GM21390 (cell line): ENCODE measurements around the gene NEUROG3.
"Not testable (repeated sequence)": the region's sequence is repeated elsewhere in the genome, so short reads cannot be mapped to it uniquely, and the experiment has no call there.

Source experiments
- ATAC-seq: cut with Tn5 transposase; IDR thresholded peaks from one replicate; pipeline ENCODE4 v1.9.1; 2021; ENCODE audit not compliant: unreplicated experiment

Gene NEUROG3

DNA sequence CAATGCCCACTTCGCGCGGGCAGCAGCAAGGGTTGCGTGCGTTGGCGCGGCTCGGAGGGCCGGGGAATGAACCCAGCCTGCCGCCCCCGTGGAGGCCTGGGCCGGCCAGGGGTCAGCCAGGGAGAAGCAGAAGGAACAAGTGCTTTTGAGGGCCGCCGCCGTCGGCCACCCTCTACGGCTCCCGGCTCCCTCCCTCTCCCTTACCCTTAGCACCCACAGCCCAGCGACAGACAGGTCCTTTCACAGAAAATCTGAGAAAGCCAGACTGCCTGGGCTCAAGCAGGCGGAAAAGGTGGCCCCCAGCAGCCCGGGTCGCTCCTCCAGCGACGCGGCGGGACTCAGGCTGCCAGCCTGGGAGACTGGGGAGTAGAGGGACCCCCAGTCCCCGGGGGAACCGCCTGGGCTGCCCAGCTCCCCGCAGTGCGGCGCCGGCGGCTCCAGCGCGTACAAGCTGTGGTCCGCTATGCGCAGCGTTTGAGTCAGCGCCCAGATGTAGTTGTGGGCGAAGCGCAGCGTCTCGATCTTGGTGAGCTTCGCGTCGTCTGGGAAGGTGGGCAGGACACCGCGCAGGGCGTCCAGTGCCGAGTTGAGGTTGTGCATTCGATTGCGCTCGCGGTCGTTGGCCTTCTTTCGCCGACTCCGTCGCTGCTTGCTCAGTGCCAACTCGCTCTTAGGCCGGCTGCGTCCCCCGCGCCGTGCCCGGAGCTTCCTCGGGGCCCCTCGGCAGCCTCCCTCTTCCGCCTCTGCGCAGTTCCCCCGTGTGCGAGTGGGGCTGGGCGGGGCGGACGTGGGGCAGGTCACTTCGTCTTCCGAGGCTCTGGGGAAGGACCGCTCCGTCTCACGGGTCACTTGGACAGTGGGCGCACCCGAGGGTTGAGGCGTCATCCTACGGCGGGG lies 815 bp downstream of the NEUROG3 start:
- no peak for ATAC-seq

DNA sequence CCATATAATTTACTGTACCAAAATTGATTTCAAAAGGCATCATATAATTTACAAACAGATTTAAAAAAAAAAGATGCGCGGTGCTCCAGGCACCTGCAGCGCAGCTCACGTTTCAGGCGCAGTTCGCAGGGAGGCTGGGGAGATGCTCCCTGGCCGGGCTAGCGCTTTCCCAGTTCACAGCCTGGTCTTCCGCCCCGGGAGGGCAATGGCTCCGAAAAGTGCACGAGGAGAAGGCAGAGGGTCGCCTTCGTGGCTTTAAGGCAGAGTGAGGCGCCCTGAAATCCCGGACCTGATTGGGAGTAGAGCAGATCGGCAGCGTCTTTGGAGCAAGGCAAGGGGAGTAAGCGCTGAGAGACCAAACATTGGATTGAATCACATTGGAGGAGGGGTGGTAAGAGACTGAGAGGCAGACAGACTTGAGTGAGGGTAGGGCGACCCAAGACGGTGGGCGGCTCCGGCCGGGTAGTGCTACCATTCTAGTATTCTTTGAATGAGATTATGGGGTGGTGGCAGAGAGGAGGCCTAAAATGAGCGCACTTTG lies 1.5 kb downstream of the NEUROG3 start:
- no peak for ATAC-seq

DNA sequence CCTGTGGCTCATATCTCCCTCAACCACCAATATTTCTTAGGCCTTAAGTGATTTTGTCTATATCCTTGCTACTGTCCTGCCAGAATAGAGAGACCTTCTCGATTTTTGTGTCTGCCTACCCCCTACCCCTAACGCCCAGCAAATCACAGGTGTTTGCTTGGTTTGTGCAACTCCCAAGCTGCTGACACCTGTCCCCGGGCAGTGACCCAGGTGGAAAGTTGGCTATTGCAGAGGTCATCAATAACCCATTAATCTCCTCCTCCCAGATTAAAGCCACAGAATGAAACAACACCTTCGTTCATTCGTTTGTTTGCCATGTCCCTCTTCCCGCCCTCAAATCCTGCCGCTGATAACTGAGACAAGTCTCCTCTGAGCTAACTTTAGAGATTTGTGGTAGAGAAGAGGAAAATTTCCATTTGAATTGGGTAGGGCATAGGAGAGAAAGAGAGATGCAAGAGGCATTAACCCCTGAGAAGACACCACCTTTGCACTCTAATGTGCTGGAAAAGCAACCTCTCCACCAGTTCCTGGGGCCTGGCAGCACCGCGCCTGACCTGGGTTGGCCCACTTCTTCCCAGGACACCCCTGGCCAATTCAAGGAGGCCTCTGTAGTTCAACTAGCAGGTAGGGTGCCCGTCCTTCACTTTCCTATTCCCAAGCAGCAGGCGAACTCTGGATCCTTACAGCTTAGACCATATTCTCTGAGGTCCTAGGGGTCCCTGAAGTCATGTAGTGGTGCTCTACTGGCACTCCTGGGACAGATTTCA lies 3.0 kb downstream of the NEUROG3 start:
- no peak for ATAC-seq

DNA sequence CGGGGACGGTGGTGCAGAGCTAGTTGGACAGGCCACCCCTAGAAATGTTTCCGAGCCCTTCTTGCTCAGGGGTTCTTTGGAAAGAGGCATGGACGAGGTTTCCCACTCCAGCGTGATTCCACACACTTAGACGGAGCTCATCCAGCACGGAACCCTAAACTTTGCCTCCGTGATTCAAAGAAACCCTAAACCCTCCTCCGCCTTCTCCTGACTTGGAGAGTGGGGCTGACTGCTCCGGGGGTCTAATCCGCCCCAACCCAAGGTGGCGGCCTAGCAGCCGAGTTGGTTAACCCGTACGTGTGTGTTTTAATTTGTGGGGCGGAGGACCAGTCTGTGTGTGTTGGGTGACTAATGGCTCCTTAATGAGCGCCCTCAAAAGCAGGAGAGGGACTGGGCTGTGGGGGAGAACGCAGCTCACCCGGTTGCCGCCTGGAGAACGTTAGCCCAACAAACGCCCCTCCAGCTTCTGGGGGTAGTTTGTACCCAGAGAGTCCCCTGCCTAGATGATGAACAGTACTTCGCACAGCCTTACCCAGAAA lies 3.8 kb downstream of the NEUROG3 start:
- ATAC-seq, result no peak

DNA sequence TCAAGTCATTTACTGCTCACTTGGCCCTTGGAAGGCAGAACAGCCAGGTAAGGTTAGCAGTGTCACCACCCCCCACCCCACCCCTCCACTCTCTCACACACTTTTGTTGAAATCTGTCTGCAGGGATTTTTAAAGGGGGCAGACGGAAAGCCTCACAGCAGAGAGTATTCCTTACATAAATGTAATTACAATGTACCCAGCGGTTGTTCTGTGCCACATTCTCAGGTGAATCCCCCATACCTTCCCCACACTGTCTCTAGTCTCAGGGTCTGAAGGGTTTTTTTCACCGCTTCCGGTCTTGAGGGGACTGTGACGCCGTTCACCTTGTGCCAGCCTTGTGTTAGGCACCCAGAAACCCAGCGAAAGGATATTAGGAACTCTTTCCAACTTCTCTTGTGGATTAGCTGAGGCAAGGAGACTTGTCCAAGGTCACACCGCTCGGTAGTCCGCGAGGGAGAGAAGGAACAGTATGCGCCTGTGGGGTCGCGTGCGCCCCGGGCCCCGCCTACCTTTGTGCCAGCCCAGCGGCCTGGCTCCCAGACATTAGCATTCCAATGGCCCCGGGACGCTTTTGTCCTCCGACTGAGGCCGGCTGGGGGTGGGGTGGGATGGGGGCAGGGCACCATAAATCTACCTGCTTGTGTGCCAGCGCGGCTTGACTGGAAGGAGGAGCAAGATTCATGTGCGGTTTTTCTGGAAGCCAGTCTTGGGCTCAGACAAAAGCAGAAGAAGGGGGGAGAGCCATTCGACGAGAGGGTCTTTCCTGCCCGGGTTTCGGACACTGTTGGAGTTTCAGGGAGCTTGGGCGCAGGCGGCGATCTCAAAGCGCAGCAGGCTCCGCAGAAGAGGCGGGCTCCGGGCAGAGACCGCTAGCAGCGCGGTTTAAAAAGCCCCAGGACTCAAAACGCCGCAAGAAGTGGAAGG lies 4.5 kb downstream of the NEUROG3 start:
- no peak for ATAC-seq

DNA sequence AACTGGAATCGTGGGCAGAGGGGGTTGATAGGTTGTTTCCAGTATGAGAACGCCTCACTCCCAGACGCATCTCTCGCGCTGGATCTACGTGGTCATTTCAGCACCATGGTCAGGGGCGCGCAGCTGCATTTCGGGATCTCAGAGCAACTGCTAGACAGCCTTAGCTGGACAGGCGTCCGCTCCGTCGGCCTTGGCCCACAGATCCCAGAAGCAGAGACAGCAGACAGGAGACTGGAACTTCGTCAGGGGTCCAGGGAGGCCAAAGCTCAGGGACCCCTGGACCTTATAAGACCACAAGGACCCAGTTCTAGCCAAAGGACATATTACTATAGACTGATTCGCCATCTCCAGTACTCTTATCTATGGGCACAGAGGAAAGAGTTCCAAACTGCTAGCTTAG lies 5.3 kb downstream of the NEUROG3 start:
- ATAC-seq, result no peak

DNA sequence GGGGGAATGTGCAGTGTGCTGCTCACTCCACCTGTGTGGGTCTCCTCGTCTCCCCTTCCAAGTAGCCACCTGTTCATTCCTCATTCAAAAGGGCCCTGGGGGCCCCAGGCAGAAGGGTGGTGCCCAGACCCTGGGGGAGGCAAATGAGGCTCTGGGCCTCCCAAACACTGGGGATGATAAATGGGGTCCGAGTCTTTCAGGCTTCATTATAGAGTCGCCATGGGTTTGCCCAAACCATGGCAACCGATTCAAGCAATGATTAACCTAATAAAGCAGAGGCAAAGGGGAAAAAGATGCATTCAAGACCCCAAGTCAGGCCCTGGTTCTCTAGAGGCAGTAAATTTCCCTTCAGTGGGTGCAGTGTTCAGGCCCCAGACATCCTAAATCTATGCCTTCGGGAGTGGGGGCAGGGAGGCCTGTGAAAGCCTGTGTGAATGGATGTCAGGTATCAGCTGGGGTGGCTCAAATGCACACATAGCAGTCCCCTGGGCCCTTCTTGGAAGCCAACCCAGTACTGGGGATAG lies 10.4 kb downstream of the NEUROG3 start:
- ATAC-seq, result no peak

DNA sequence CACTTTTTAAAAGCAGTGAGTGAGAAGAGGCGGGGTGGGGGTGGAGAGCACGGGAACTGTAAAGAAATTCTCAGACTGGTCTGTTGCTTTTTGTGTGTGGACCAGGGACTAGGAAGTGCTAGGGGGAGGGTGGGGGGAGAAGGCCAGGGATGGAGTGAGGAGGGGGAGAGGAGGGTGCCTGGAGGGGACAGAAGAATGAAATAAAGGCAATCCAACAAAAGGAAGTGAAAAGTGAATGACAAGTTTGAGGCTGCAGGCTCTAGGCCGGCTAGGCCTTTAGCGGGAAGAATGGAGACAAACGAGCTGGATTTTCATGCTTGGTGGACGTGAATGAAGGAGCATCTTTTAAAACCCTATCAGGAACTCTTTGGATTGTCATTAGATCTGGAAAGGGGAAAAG lies 13.7 kb downstream of the NEUROG3 start:
- no peak for ATAC-seq

DNA sequence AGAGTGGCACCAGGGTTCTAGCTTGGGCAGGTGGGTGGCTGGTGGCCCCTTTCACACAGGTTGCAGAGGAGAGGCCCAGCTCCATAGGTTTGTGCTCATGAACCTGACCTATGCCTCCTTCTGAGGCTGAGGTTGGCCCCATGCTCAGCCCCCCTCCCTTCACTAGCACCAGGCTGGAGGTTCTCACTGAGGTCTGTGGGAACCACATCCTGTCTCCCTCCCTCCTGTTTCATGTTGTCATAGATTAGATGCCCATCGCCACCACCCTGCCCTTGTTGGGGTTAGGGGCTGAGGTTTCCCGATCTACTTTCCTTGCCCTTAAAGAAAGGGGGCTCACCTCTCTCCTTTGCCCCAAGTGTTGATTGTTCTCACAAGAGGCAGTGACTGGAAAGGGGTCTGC lies 14.7 kb downstream of the NEUROG3 start:
- ATAC-seq, result no peak

DNA sequence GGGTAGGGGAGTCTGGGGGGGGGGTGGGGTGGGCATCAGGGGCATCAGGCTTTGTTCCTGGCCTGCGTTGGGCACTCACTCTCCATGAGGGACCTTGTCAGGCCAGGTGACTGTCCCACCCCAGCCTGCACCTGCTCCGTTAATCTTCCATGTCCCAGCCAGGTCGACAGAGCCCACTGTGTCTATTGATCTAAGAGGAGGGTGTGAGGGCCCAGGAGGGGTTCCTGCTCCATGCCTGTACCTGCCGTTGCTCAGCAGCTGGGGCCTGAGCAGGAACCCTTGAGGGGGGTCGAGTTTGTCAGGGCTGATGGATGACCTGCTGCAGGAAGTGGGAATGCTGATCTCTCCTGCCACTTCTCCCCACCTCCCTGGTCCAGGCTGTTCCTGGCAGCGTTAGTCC lies 18.6 kb downstream of the NEUROG3 start:
- no peak for ATAC-seq

DNA sequence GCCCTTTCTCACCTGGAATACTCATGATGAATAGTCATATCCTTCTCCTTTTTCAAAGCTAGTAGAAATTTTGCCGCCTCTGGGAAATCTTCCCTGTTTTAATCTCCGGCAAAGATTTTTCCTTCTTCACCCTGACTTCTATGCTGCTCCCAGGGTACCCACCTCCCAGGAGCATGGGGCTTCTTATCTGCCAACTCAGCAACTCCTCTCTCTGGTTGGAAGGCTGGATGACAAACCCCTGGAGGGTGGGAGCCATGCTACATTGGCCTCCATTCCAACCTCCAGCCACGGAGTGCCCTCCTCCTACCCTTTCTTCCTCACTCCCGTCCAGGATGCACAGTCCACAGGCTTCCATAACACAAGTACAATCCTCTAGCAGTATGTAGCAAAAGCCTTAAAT lies 19.9 kb downstream of the NEUROG3 start:
- ATAC-seq, result no peak

DNA sequence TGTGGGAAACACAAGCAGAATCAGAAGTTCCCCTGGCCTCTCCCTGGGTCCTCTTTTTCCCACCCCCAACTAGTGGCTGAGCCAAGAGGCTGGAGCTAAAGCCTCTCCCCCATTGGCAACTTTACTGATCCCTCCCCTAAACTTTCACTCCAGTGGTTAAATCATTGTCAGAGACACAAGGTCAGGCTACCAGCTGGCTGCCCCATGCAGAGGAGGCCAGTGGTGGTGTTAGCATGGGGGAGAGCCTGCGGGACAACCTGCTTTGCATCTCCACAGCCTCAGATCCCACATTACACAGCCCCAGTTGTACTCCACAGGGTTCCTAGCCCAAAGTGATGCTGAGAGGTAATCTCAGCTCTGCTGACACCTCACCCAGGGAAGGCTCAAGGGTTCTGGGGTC lies 21.0 kb downstream of the NEUROG3 start:
- ATAC-seq, result no peak

DNA sequence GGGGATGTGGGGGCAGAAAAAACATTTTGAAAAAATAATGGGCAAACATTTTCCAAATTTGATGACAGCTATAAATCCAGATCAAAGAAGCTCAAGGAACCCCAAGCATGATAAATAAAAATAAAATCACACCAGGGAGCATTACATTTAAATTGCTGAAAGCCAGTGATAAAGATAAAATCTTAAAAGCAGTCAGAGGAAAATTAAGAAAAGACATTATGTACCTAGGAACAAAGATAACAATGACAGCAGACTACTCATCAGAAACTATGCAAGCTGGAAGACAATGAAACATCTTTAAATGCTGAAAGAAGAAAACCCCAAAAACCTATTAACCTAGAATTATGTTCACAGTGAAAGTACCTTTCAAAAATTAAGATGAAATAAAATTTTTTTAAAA lies 23.3 kb downstream of the NEUROG3 start:
- no peak for ATAC-seq

DNA sequence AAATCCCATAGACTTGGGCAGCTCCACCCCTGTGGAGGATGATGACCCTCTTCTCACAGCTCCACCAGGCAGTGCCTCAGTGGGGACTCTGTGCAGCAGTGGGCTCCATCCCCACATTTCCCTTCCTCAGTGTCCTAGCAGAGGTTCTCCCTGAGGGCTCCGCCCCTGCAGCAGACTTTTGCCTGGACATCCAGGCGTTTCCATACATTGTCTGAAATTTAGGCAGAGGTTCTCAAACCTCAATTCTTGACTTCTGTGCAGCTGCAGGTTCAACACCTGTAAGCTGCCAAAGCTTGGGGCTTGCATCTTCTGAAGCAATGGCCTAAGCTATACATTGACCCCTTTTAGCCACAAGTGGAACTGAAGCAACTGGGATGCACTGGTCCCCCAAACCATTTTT lies 31.8 kb downstream of the NEUROG3 start:
- ATAC-seq, result no peak

DNA sequence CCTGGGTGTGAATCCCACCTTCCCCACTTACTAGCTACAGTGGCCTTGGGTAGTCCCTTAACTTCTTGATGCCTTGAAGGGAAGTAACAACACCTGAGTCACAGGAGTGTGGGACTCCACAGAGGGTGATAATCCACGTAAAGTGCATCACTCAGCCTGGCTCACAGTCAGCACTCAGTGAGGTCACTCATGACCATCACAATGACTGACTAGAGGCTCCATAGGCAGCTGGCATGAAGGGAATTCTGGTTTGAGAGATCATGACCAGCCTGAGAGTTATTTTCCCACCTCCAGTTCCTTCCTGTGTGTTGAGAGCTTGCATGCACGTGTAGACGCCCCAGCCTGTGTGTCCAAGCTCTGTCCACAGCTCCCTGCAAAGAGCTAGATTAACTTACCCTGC lies 34.8 kb downstream of the NEUROG3 start:
- no peak for ATAC-seq

DNA sequence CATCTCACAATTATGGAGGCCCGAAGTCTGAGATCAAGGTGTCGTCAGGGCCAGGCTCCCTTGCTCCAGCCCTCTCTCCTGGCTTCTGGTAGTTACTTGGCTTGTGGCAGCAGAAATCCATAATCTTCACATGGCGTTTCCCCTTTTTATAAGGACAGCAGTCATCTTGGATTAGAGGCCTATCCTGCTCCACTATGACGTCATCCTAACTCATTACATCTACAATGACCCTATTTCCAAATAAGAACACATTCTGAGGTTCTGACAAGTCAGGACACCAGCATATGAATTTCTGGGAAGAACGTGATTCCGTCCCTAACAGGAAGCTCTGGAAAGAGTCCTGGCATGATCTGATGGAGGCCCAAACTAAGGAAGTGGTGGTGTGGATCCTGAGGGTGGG lies 35.8 kb downstream of the NEUROG3 start:
- no peak for ATAC-seq

DNA sequence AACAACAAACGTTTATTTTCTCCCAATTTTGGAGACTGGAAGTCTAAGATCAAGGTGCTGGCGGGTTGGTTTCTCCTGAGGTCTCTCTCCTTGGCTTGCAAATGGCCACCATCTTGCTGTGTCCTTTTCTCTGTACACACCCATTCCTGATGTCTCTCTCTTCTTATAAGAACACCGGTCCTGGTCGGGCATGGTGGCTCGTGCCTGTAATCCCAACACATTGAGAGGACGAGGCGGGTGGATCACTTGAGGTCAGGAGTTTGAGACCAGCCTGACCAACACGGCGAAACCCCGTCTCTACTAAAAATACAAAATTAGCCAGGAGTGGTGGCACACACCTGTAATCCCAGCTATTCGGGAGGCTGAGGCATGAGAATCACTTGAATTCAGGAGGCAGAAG lies 36.7 kb downstream of the NEUROG3 start:
- not testable (repeated sequence) for ATAC-seq

DNA sequence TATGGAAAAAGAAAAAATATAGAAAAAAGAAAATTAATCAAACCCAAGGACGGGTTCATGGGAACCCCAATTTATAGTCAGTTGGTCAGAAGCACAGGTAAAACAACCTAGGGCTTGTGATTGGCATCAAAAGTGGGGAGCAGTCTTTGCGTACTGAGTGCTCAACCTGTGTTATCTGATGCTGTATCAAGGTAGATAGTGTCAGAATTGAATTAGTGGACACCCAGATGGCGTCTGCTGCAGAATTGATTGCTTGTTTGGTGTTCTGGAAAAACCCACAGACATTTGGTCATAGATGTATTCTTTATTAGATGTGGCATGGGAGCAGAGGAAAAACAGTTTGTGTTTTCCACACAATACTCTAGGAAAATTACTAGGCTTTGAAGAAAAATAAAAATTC lies 39.6 kb downstream of the NEUROG3 start:
- no peak for ATAC-seq

DNA sequence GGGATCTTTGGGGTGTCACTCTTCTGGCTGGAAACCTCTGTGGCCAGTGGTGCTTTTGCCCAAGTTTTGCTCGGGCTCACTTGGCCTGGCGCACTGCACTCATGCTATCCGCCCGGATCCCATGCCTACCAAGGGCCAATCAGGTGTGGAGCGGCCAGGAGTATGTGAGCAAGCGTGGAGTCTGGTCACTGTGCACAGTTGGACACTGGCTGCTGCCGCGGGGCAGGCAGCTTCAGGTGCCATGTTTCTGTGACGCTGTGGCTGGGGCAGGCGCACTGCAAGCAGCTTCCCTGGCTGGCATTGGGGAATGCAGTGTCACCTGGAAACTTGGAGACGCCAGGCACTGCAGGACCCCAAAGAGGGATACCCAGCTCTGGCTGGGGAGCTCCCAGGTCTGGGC lies 45.3 kb downstream of the NEUROG3 start:
- no peak for ATAC-seq
